WTC11 (cell line): ENCODE results near the gene C3orf33. TPM values are rescaled to one million over a fixed set of nuclear protein-coding genes. Genes with fewer than 3 reads are reported as not detected.

Experiments used
- ATAC-seq: fragments of 200-7000 bp; cut with Tn5 transposase; 2 replicates; pipeline ENCODE4 v1.10.0; 2021; ENCODE audit warnings: mild to moderate bottlenecking, moderate library complexity
- CTCF ChIA-PET: fragments of 300-600 bp; sonication (Branson Sonifier 250); formaldehyde crosslinking; loops from one replicate; lab custom pipeline; 2021; ENCODE audit warnings: antibody characterized with exemption; lab: Charles Lee
- POLR2A ChIA-PET: fragments of 350-600 bp; sonication (Branson Sonifier 250); formaldehyde crosslinking; loops from one replicate; lab custom pipeline; 2021; ENCODE audit warnings: antibody characterized with exemption; lab: Charles Lee
- DNase-seq: peaks from one replicate; pipeline ENCODE4 v3.0.0; 2021; ENCODE audit warnings: low spot score
- H3K27ac Mint-ChIP-seq: 2 replicates; pipeline ENCODE4 v1.8.0; 2021; ENCODE audit warnings: mixed read lengths
- H3K27me3 Mint-ChIP-seq: 2 replicates; pipeline ENCODE4 v1.8.0; 2021; ENCODE audit warnings: low read depth, mild to moderate bottlenecking, moderate library complexity, mixed read lengths
- H3K36me3 Mint-ChIP-seq: 2 replicates; pipeline ENCODE4 v1.8.0; 2021; ENCODE audit warnings: mixed read lengths
- H3K4me1 Mint-ChIP-seq: 2 replicates; pipeline ENCODE4 v1.8.0; 2022; ENCODE audit warnings: mixed read lengths
- H3K4me3 Mint-ChIP-seq: 2 replicates; pipeline ENCODE4 v1.8.0; 2021; ENCODE audit warnings: mild to moderate bottlenecking, moderate library complexity, mixed read lengths
- H3K9me3 Mint-ChIP-seq: 2 replicates; pipeline ENCODE4 v1.8.0; 2021; ENCODE audit warnings: mixed read lengths
- ATF3 ChIP-seq: sonication (generic); formaldehyde crosslinking; conservative IDR thresholded peaks from 2 replicates; pipeline ENCODE4 v1.8.1; 2022; ENCODE audit warnings: mild to moderate bottlenecking, missing genetic modification reagents
- CDX4 ChIP-seq: fragments of 250-450 bp; sonication (Bioruptor Pico); IDR thresholded peaks from 2 replicates; pipeline ENCODE4 v1.9.0; 2021; ENCODE audit warnings: moderate library complexity, mild to moderate bottlenecking, inconsistent platforms, borderline replicate concordance
- CREB1 ChIP-seq: sonication (generic); formaldehyde crosslinking; IDR thresholded peaks from 2 replicates; pipeline ENCODE4 v1.8.0; 2023; ENCODE audit warnings: mild to moderate bottlenecking, missing genetic modification reagents
- E2F1 ChIP-seq: sonication (generic); formaldehyde crosslinking; IDR thresholded peaks from 2 replicates; pipeline ENCODE4 v1.8.0; 2022; ENCODE audit warnings: mild to moderate bottlenecking, missing genetic modification reagents
- ETV6 ChIP-seq: sonication (generic); formaldehyde crosslinking; IDR thresholded peaks from 2 replicates; pipeline ENCODE4 v1.8.1; 2022; ENCODE audit warnings: mild to moderate bottlenecking, missing genetic modification reagents
- GABPB1 ChIP-seq: sonication (generic); formaldehyde crosslinking; IDR thresholded peaks from 2 replicates; pipeline ENCODE4 v1.8.1; 2023; ENCODE audit warnings: mild to moderate bottlenecking, missing genetic modification reagents
- HMGA2 ChIP-seq: fragments of 250-450 bp; sonication (Bioruptor Pico); IDR thresholded peaks from 2 replicates; pipeline ENCODE4 v1.4.0; 2021; ENCODE audit warnings: mild to moderate bottlenecking, moderate library complexity
- HMGXB4 ChIP-seq: sonication (generic); formaldehyde crosslinking; IDR thresholded peaks from 2 replicates; pipeline ENCODE4 v1.8.1; 2023; ENCODE audit warnings: mild to moderate bottlenecking, moderate library complexity, missing genetic modification reagents
- JUN ChIP-seq: sonication (generic); formaldehyde crosslinking; IDR thresholded peaks from 2 replicates; pipeline ENCODE4 v1.8.0; 2023; ENCODE audit warnings: mild to moderate bottlenecking, missing genetic modification reagents
- MLX ChIP-seq: sonication (generic); formaldehyde crosslinking; IDR thresholded peaks from 2 replicates; pipeline ENCODE4 v1.8.1; 2023; ENCODE audit warnings: mild to moderate bottlenecking, missing genetic modification reagents, moderate library complexity
- NR3C1 ChIP-seq: sonication (generic); formaldehyde crosslinking; conservative IDR thresholded peaks from 2 replicates; pipeline ENCODE4 v1.8.1; 2023; ENCODE audit warnings: low read depth, mild to moderate bottlenecking, missing genetic modification reagents
- RORB ChIP-seq: fragments of 250-450 bp; sonication (Bioruptor Pico); IDR thresholded peaks from 2 replicates; pipeline ENCODE4 v1.9.0; 2021; ENCODE audit warnings: mild to moderate bottlenecking
- ZNF121 ChIP-seq: sonication (generic); formaldehyde crosslinking; IDR thresholded peaks from 2 replicates; pipeline ENCODE4 v1.8.0; 2023; ENCODE audit warnings: missing genetic modification reagents
- ZNF423 ChIP-seq: fragments of 250-450 bp; sonication (Bioruptor Pico); IDR thresholded peaks from 2 replicates; pipeline ENCODE4 v2.1.2; 2022; ENCODE audit warnings: mild to moderate bottlenecking, moderate library complexity
- ZNF425 ChIP-seq: fragments of 250-450 bp; sonication (Bioruptor Pico); conservative IDR thresholded peaks from 2 replicates; pipeline ENCODE4 v1.9.0; 2021; ENCODE audit warnings: mild to moderate bottlenecking
- total RNA-seq: library from RNA; stranded (reverse); gene quantifications from 3 replicates; pipeline ENCODE4 v1.2.3, GENCODE V29; 2021

C3orf33 gene
- total RNA-seq, 1 experiment from 2014 or later, result 2.8 TPM

GRCh38 chr3:155807823-155808222 lies 1.7 kb upstream of the C3orf33 start (continued):
- no peak for TF ChIP-seq CDX4
- TF ChIP-seq, all 79 proteins: peak for 0

GRCh38 chr3:155805204-155805801 lies 775 bp downstream of the C3orf33 start:
- peak; percentile 94 for TF ChIP-seq ZNF121 (CRISPR knock-in tag)
- TF ChIP-seq ZNF425 (CRISPR knock-in tag), result no peak
- peak; percentile 22; the same call in 1 of the 2 replicates for TF ChIP-seq GABPB1 (CRISPR knock-in tag)
- no peak for TF ChIP-seq ETV6 (CRISPR knock-in tag)
- no peak for DNase-seq
- Mint-ChIP-seq H3K27ac (no peak overlapping the region), H3K27me3 (no peaks in the 10 kb centered on the region; the same call in 1 of the 2 replicates), H3K4me1 (no peaks in the 10 kb centered on the region), H3K9me3 (no peaks in the 10 kb centered on the region), H3K4me3 (peak overlapping the region; percentile 83), H3K36me3 (peaks cover 6% of the 10 kb centered on the region)
- ChIA-PET CTCF (interaction anchor here (0.6 to 2.5 kb wide), 81 partner anchors 10 to 442 kb away, joined by 3 to 44 read pairs (median 4); partner anchors contain the start of genes GMPS, PLCH1 and SLC33A1), POLR2A (interaction anchor here (1.2 to 1.3 kb wide), 3 partner anchors 61 to 66 kb away, joined by 3 to 12 read pairs (median 5); partner anchors contain the start of gene GMPS)
- peak; percentile 27 for ATAC-seq

- DNase-seq, result no peak
Measured at GRCh38 chr3:155804323-155804722, 1.8 kb downstream of the C3orf33 start.

More at GRCh38 chr3:155804323-155804722, 1.8 kb downstream of the C3orf33 start:
- TF ChIP-seq HMGXB4 (CRISPR knock-in tag), result no peak
- TF ChIP-seq HMGA2 (CRISPR knock-in tag), result no peak
- no peak for TF ChIP-seq E2F1 (CRISPR knock-in tag)
- no peak for TF ChIP-seq NR3C1
- no peak for TF ChIP-seq JUN (CRISPR knock-in tag)
- TF ChIP-seq GABPB1 (CRISPR knock-in tag), result no peak
- no peak for TF ChIP-seq CREB1 (CRISPR knock-in tag)
- no peak for TF ChIP-seq ATF3 (CRISPR knock-in tag)
- no peak for TF ChIP-seq RORB (CRISPR knock-in tag)
- no peak for TF ChIP-seq ZNF423 (CRISPR knock-in tag)
- no peak for TF ChIP-seq MLX (CRISPR knock-in tag)
- TF ChIP-seq, all 79 proteins: peak for 0
- POLR2A ChIA-PET, result no interaction called here
- no peak overlapping the region for H3K27ac Mint-ChIP-seq
- H3K36me3 Mint-ChIP-seq, result peaks cover 6% of the 10 kb centered on the region
- H3K4me1 Mint-ChIP-seq, result no peaks in the 10 kb centered on the region
- H3K27me3 Mint-ChIP-seq, result no peaks in the 10 kb centered on the region; the same call in 1 of the 2 replicates
- CTCF ChIA-PET, result no interaction called here
- H3K4me3 Mint-ChIP-seq, result no peak overlapping the region
- no peaks in the 10 kb centered on the region for H3K9me3 Mint-ChIP-seq
- no peak for ATAC-seq
